DOHH2 (cell line): ENCODE measurements around the gene CNBD2.

Source experiments
- EZH2phosphoT487 ChIP-seq: fragments of 200-600 bp; sonication (generic); IDR thresholded peaks from 2 replicates; pipeline ENCODE4 v1.6.1; 2017; ENCODE audit warnings: borderline replicate concordance, mild to moderate bottlenecking, antibody characterized with exemption, low read length, moderate library complexity, mixed read lengths
- TF ChIP-seq, protein P1 (sequence below): fragments of 200-600 bp; sonication (generic); IDR thresholded peaks from one replicate; pipeline ENCODE4 v1.5.1; 2014; ENCODE audit warnings: antibody characterized with exemption, mild to moderate bottlenecking, low read depth, low read length; ENCODE audit not compliant: poor library complexity, severe bottlenecking

DNA sequence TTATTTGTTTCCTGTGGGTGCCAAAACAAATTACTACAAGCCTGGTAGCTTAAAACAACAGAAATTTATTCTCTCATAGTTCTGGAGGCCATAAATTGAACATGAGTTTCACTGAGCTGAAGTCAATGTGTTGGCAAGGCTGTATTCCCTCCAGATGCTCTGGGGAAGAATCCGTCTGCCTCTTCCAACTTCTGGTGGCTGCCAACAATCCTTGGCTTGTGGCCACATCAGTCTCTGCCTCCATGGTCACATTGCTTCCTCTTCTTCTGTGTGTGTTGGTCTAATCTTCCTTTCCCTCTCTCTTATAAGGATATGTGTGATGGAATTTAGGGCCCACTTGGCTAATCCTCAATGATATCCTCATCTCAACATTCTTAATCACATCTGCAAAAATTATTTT is 93.4 kb downstream of the CNBD2 start:
- TF ChIP-seq, protein P1, sequence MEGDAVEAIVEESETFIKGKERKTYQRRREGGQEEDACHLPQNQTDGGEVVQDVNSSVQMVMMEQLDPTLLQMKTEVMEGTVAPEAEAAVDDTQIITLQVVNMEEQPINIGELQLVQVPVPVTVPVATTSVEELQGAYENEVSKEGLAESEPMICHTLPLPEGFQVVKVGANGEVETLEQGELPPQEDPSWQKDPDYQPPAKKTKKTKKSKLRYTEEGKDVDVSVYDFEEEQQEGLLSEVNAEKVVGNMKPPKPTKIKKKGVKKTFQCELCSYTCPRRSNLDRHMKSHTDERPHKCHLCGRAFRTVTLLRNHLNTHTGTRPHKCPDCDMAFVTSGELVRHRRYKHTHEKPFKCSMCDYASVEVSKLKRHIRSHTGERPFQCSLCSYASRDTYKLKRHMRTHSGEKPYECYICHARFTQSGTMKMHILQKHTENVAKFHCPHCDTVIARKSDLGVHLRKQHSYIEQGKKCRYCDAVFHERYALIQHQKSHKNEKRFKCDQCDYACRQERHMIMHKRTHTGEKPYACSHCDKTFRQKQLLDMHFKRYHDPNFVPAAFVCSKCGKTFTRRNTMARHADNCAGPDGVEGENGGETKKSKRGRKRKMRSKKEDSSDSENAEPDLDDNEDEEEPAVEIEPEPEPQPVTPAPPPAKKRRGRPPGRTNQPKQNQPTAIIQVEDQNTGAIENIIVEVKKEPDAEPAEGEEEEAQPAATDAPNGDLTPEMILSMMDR, result no peak
- TF ChIP-seq EZH2phosphoT487, result no peak
